ENCODE data around the gene EDN1. TPM values are rescaled to one million over a fixed set of nuclear protein-coding genes. Genes with fewer than 3 reads are reported as not detected.

Gene EDN1
- total and polyA plus RNA-seq, 7 experiments from 2014 or later: 0.12 to 1.7 (median 1.4) TPM; not detected in 1

- H3K4me1 ChIP-seq (ENCODE audit: control insufficient read depth in 2 of 2, insufficient read depth in 2 of 2, low read length in 2 of 2): no peaks in the 10 kb centered on the region
- H3K36me3 Mint-ChIP-seq: peaks cover 0 to 2% (median 0%) of the 10 kb centered on the region in 5 donors
- no peak overlapping the region for H3K4me3 Mint-ChIP-seq
- DNase-seq: no peak
- H3K27ac Mint-ChIP-seq: no peak overlapping the region
- ChIA-PET CTCF (no interaction called here), POLR2A (no interaction called here)
- ATAC-seq: no peak
- no peaks in the 10 kb centered on the region for H3K4me1 Mint-ChIP-seq
- intact Hi-C loops (cut with micrococcal nuclease): no loop called here
- H3K27ac ChIP-seq (ENCODE audit: low read depth, low read length): no peak overlapping the region
- H3K27me3 Mint-ChIP-seq: peaks cover 10 to 41% (median 15%) of the 10 kb centered on the region in 5 donors
- H3K9me3 Mint-ChIP-seq: peaks cover 0 to 2% (median 0%) of the 10 kb centered on the region in 11 donors
- H3K4me3 ChIP-seq (ENCODE audit: low read length): no peak overlapping the region
- H3K27me3 ChIP-seq (ENCODE audit: control insufficient read depth in 2 of 2, insufficient read depth in 2 of 2, low read length in 2 of 2): no peaks in the 10 kb centered on the region
- no peaks in the 10 kb centered on the region for H3K36me3 ChIP-seq (ENCODE audit: control insufficient read depth in 2 of 3, insufficient read depth in 3 of 3, low read length in 3 of 3)
- no peaks in the 10 kb centered on the region for H3K9me3 ChIP-seq (ENCODE audit: control insufficient read depth in 2 of 3, low read length in 3 of 3)
Observed at GRCh38 chr6:12249541-12250382, 40.4 kb upstream of the EDN1 start.

GRCh38 chr6:12250383-12250770 is 39.8 kb upstream of the EDN1 start:
- Mint-ChIP-seq H3K4me3 (no peak overlapping the region), H3K36me3 (peaks cover 0 to 2% (median 0%) of the 10 kb centered on the region in 5 donors), H3K9me3 (peaks cover 0 to 2% (median 0%) of the 10 kb centered on the region in 11 donors), H3K27me3 (peaks cover 10 to 43% (median 15%) of the 10 kb centered on the region in 5 donors), H3K27ac (no peak overlapping the region), H3K4me1 (no peaks in the 10 kb centered on the region)
- CTCF ChIA-PET: no interaction called here
- no peaks in the 10 kb centered on the region for H3K36me3 ChIP-seq (ENCODE audit: control insufficient read depth in 2 of 3, insufficient read depth in 3 of 3, low read length in 3 of 3)
- no peaks in the 10 kb centered on the region for H3K27me3 ChIP-seq (ENCODE audit: control insufficient read depth in 2 of 2, insufficient read depth in 2 of 2, low read length in 2 of 2)
- POLR2A ChIA-PET: no interaction called here
- intact Hi-C loops (cut with micrococcal nuclease): no loop called here
- no peak for DNase-seq
- ATAC-seq: no peak
- no peaks in the 10 kb centered on the region for H3K4me1 ChIP-seq (ENCODE audit: control insufficient read depth in 2 of 2, insufficient read depth in 2 of 2, low read length in 2 of 2)
- no peak overlapping the region for H3K4me3 ChIP-seq (ENCODE audit: low read length)
- H3K27ac ChIP-seq (ENCODE audit: low read depth, low read length): no peak overlapping the region
- no peaks in the 10 kb centered on the region for H3K9me3 ChIP-seq (ENCODE audit: control insufficient read depth in 2 of 3, low read length in 3 of 3)

DNA sequence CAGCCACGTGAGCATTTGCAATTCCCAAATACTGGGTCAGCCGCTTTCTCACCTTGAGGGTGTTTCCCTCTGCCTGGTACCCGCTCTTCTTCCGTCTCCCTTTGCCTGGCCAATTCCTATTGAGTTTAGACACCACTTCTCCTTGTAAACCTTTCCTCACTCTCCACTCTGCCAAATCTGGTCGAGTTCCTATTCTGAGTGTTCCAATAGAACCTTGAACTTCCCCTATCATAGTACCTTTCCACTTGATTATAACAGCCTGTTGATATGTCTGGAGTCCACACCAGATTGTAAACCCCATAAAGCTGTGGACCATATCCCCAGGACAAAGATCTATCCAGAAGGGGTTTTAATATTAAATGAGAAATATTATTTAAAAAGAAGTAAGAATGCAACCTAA is 36.0 kb upstream of the EDN1 start:
- Mint-ChIP-seq H3K27me3 (peaks cover 7 to 43% (median 10%) of the 10 kb centered on the region in 5 donors), H3K9me3 (peaks cover 0 to 2% (median 0%) of the 10 kb centered on the region in 11 donors), H3K36me3 (no peaks in the 10 kb centered on the region), H3K27ac (no peak overlapping the region), H3K4me3 (no peak overlapping the region), H3K4me1 (no peaks in the 10 kb centered on the region)
- Histone ChIP-seq H3K36me3 (ENCODE audit: control insufficient read depth in 2 of 3, insufficient read depth in 3 of 3, low read length in 3 of 3) (no peaks in the 10 kb centered on the region), H3K27me3 (ENCODE audit: control insufficient read depth in 2 of 2, insufficient read depth in 2 of 2, low read length in 2 of 2) (no peaks in the 10 kb centered on the region), H3K4me1 (ENCODE audit: control insufficient read depth in 2 of 2, insufficient read depth in 2 of 2, low read length in 2 of 2) (no peaks in the 10 kb centered on the region), H3K9me3 (ENCODE audit: control insufficient read depth in 2 of 3, low read length in 3 of 3) (no peaks in the 10 kb centered on the region), H3K4me3 (ENCODE audit: low read length) (no peak overlapping the region), H3K27ac (ENCODE audit: low read depth, low read length) (no peak overlapping the region)
- ChIA-PET POLR2A (no interaction called here), CTCF (no interaction called here)
- no peak for ATAC-seq
- no peak for DNase-seq
- intact Hi-C loops (cut with micrococcal nuclease): no loop called here

GRCh38 chr6:12258191-12258590 is 32.0 kb upstream of the EDN1 start:
- DNase-seq (no peak), ATAC-seq (no peak)
- no peak overlapping the region for H3K27ac ChIP-seq (ENCODE audit: low read depth, low read length)
- ChIA-PET CTCF (interaction anchor here (0.6 kb wide), 1 partner anchor 665 kb away, joined by 3 read pairs; no protein-coding TSS in a partner anchor), POLR2A (no interaction called here)
- peaks cover 0 to 4% (median 0%) of the 10 kb centered on the region in 5 donors for H3K36me3 Mint-ChIP-seq
- intact Hi-C loops (cut with micrococcal nuclease): no loop called here
- no peak overlapping the region for H3K27ac Mint-ChIP-seq
- H3K9me3 ChIP-seq (ENCODE audit: control insufficient read depth in 2 of 3, low read length in 3 of 3): no peaks in the 10 kb centered on the region
- no peaks in the 10 kb centered on the region for H3K4me1 Mint-ChIP-seq
- no peaks in the 10 kb centered on the region for H3K36me3 ChIP-seq (ENCODE audit: control insufficient read depth in 2 of 3, insufficient read depth in 3 of 3, low read length in 3 of 3)
- no peaks in the 10 kb centered on the region for H3K4me1 ChIP-seq (ENCODE audit: control insufficient read depth in 2 of 2, insufficient read depth in 2 of 2, low read length in 2 of 2)
- H3K4me3 ChIP-seq (ENCODE audit: low read length): no peak overlapping the region
- H3K27me3 Mint-ChIP-seq: peaks cover 4 to 29% (median 8%) of the 10 kb centered on the region in 5 donors
- H3K4me3 Mint-ChIP-seq: no peak overlapping the region
- no peaks in the 10 kb centered on the region for H3K27me3 ChIP-seq (ENCODE audit: control insufficient read depth in 2 of 2, insufficient read depth in 2 of 2, low read length in 2 of 2)
- peaks cover 0 to 7% (median 0%) of the 10 kb centered on the region in 11 donors for H3K9me3 Mint-ChIP-seq

GRCh38 chr6:12258591-12259075 is 31.5 kb upstream of the EDN1 start:
- Mint-ChIP-seq H3K4me3 (no peak overlapping the region), H3K36me3 (peaks cover 0 to 4% (median 0%) of the 10 kb centered on the region in 5 donors), H3K4me1 (no peaks in the 10 kb centered on the region), H3K27ac (no peak overlapping the region), H3K27me3 (peaks cover 4 to 29% (median 8%) of the 10 kb centered on the region in 5 donors), H3K9me3 (peaks cover 0 to 7% (median 0%) of the 10 kb centered on the region in 11 donors)
- no peak for DNase-seq
- ChIA-PET POLR2A (no interaction called here), CTCF (interaction anchor here (0.6 kb wide), 1 partner anchor 665 kb away, joined by 3 read pairs; no protein-coding TSS in a partner anchor)
- no peak overlapping the region for H3K4me3 ChIP-seq (ENCODE audit: low read length)
- intact Hi-C loops (cut with micrococcal nuclease): no loop called here
- no peak overlapping the region for H3K27ac ChIP-seq (ENCODE audit: low read depth, low read length)
- no peaks in the 10 kb centered on the region for H3K4me1 ChIP-seq (ENCODE audit: control insufficient read depth in 2 of 2, insufficient read depth in 2 of 2, low read length in 2 of 2)
- no peaks in the 10 kb centered on the region for H3K9me3 ChIP-seq (ENCODE audit: control insufficient read depth in 2 of 3, low read length in 3 of 3)
- no peaks in the 10 kb centered on the region for H3K27me3 ChIP-seq (ENCODE audit: control insufficient read depth in 2 of 2, insufficient read depth in 2 of 2, low read length in 2 of 2)
- no peak for ATAC-seq
- no peaks in the 10 kb centered on the region for H3K36me3 ChIP-seq (ENCODE audit: control insufficient read depth in 2 of 3, insufficient read depth in 3 of 3, low read length in 3 of 3)

DNA sequence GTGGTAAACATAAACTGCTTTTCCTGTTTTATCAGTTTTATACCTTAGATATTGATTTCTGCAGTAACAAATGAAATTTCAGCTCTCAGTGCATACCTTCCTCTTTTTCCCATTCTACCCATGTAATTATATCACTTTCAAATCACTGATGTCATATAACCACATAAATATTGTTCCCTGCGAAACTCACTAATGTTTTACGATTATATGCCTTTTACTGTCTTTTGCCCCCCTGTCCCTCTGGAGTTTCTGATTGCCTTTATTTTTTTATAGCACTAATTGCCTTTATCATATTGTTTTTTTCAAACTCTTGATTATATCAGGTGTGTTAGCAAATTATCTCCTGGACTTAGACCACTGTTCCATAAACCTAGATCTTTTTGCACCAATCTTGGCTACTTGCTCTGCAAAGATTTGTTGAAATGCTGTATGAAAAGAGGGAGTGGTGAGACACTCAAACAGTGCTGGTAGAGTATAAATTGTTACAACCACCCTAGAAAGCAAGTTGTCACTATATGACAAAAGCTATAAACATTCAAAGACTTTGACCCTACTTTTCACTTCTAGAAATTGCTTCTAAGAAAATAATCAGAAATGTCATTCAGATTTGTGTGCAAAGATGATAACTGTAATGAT is 29.6 kb upstream of the EDN1 start:
- H3K9me3 Mint-ChIP-seq: peaks cover 0 to 5% (median 0%) of the 10 kb centered on the region in 11 donors
- ATAC-seq (no peak), DNase-seq (no peak)
- H3K27me3 ChIP-seq (ENCODE audit: control insufficient read depth in 2 of 2, insufficient read depth in 2 of 2, low read length in 2 of 2): no peaks in the 10 kb centered on the region
- ChIA-PET POLR2A (no interaction called here), CTCF (no interaction called here)
- no peak overlapping the region for H3K4me3 Mint-ChIP-seq
- intact Hi-C loops (cut with micrococcal nuclease): no loop called here
- no peaks in the 10 kb centered on the region for H3K9me3 ChIP-seq (ENCODE audit: control insufficient read depth in 2 of 3, low read length in 3 of 3)
- H3K27me3 Mint-ChIP-seq: peaks cover 0 to 25% (median 0%) of the 10 kb centered on the region in 5 donors
- no peaks in the 10 kb centered on the region for H3K4me1 ChIP-seq (ENCODE audit: control insufficient read depth in 2 of 2, insufficient read depth in 2 of 2, low read length in 2 of 2)
- no peak overlapping the region for H3K27ac Mint-ChIP-seq
- no peaks in the 10 kb centered on the region for H3K36me3 ChIP-seq (ENCODE audit: control insufficient read depth in 2 of 3, insufficient read depth in 3 of 3, low read length in 3 of 3)
- H3K36me3 Mint-ChIP-seq: peaks cover 0 to 4% (median 0%) of the 10 kb centered on the region in 5 donors
- peaks cover 0 to under 1% (median 0%) of the 10 kb centered on the region in 7 donors for H3K4me1 Mint-ChIP-seq
- H3K4me3 ChIP-seq (ENCODE audit: low read length): no peak overlapping the region
- H3K27ac ChIP-seq (ENCODE audit: low read depth, low read length): no peak overlapping the region
